Activated CD4-positive, alpha-beta T cell treated with anti-CD3 and anti-CD28 coated beads, Interleukin-2, amount 50 U/mL, for 24 hours (primary cell): Measurements from ENCODE around the gene ZFYVE28.

Experiments used
- DNase-seq, 2 donors: peaks; one replicate each; pipeline ENCODE4 v3.0.0-alpha.2; 2020; ENCODE audit warnings: low read depth in 1 of 2, low spot score in 1 of 2

Gene ZFYVE28

GRCh38 chr4:2261110-2261852 lies 157.2 kb downstream of the ZFYVE28 start:
- DNase-seq: peak in 1 of 2 donors; percentile 23

GRCh38 chr4:2260344-2261109 lies 157.9 kb downstream of the ZFYVE28 start:
- no peak for DNase-seq

GRCh38 chr4:2259541-2260343 lies 158.7 kb downstream of the ZFYVE28 start:
- DNase-seq: no peak

- DNase-seq: no peak
Measured at GRCh38 chr4:2259036-2259540, 159.4 kb downstream of the ZFYVE28 start.

- DNase-seq: no peak
Measured at GRCh38 chr4:2258091-2259035, 160.1 kb downstream of the ZFYVE28 start.

- no peak for DNase-seq
Measured at GRCh38 chr4:2257361-2258081, 160.9 kb downstream of the ZFYVE28 start.

- DNase-seq: no peak
Measured at GRCh38 chr4:2256781-2257191, 161.7 kb downstream of the ZFYVE28 start.

- DNase-seq: no peak
Measured at GRCh38 chr4:2256156-2256731, 162.2 kb downstream of the ZFYVE28 start.

GRCh38 chr4:2255501-2256155 lies 162.8 kb downstream of the ZFYVE28 start:
- no peak for DNase-seq

- DNase-seq: no peak
Measured at GRCh38 chr4:2254665-2255500, 163.6 kb downstream of the ZFYVE28 start.

GRCh38 chr4:2253160-2254084 lies 165.0 kb downstream of the ZFYVE28 start:
- DNase-seq: no peak

- no peak for DNase-seq
Measured at GRCh38 chr4:2252530-2253091, 165.8 kb downstream of the ZFYVE28 start.

- DNase-seq: no peak
Measured at GRCh38 chr4:2251795-2252529, 166.5 kb downstream of the ZFYVE28 start.

- DNase-seq: no peak
Measured at GRCh38 chr4:2251073-2251794, 167.2 kb downstream of the ZFYVE28 start.
